Stimulated activated memory B cell treated with anti-CD40 and anti-IgM and Interleukin-4, amounts not matched to agents 10 μg/mL and 1 μg/mL and 100 μg/mL, for 72 hours (primary cell): ENCODE data around the gene SMIM12.

Experiments
- ATAC-seq: fragments of 150-1000 bp; cut with Tn5 transposase; 2 replicates; pipeline ENCODE4 v1.10.0; 2021
- H3K27ac Mint-ChIP-seq: one replicate; pipeline ENCODE4 v1.8.0; 2022; ENCODE audit warnings: mild to moderate bottlenecking, mixed read lengths
- H3K27me3 Mint-ChIP-seq: one replicate; pipeline ENCODE4 v1.8.0; 2022; ENCODE audit warnings: mixed read lengths
- H3K36me3 Mint-ChIP-seq: one replicate; pipeline ENCODE4 v1.8.0; 2022; ENCODE audit warnings: mixed read lengths
- H3K4me1 Mint-ChIP-seq: one replicate; pipeline ENCODE4 v1.8.0; 2022; ENCODE audit warnings: mixed read lengths
- H3K4me3 Mint-ChIP-seq: one replicate; pipeline ENCODE4 v1.8.0; 2022; ENCODE audit warnings: mild to moderate bottlenecking, moderate library complexity, mixed read lengths
- H3K9me3 Mint-ChIP-seq: one replicate; pipeline ENCODE4 v1.8.0; 2022; ENCODE audit warnings: mixed read lengths

SMIM12 gene, protein sequence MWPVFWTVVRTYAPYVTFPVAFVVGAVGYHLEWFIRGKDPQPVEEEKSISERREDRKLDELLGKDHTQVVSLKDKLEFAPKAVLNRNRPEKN

DNA sequence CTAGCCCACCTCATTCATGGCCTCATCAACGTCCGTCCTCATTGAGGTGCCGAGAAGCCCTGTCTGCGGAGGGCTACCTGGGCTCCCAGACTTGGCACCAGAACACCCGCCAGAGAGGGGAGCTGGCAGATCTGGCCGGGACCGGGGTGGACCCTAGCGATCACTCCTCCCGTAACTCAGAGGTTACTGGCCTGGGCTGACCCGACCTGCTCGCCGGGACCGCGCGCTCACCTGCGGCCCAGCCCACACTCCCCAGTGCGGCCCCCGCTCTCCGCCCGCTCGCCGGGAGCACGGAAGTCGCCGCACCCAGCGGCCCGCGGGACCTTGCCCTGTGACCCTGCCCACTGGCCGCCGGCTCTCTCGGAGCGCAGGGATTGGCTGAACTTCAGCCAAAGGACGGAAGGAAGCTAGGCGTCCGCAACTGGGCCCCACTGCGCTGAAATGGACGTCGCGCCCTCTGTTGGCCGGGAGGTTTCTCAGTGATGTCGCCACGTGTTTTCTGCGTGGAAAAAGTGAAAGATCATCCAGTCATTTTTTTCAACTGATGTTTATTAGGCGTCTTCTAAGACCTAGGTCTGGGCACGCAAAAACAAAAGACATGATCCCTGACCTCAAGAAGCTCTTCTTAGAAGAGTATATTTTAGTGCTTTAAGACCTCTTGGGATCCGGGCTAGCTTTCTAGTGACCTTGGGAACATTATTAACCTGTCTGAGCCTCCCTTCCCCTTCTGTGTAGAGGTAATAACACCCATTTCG lies at the start of gene SMIM12:
Gene SMIM12, minus strand, starts transcription at position 304 of the 755 bp plus-strand sequence. CDS start 3,772 bp downstream, outside the sequence.
- Mint-ChIP-seq H3K27ac (peak within 1 kb of the TSS; percentile 90), H3K4me1 (peaks cover 30% of the 10 kb centered on the region), H3K36me3 (peaks cover 10% of the 10 kb centered on the region), H3K27me3 (no peaks in the 10 kb centered on the region), H3K4me3 (peak within 1 kb of the TSS; percentile 97), H3K9me3 (no peaks in the 10 kb centered on the region)
- ATAC-seq: peak; percentile 99

DNA sequence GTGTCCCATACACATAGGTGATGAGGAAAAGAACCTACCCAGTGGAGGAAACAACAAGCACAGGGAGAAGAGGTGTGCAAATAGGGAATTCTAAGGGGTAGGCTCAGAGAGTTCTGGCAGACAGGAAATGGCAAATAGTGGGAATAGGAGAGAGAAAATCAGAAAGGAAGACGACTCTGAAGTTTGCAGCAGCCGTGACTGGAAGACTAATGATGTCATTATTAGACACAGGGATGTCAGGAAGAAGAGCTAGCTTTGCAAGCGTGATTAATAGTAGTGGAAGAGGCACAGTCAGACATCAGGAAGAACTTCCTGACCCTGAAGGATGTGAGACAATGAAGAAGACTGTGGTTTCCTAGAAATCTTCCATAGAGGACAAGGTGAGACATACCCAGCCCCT lies 48.8 kb upstream of the SMIM12 start:
- H3K4me3 Mint-ChIP-seq: no peak overlapping the region
- H3K9me3 Mint-ChIP-seq: no peaks in the 10 kb centered on the region
- H3K4me1 Mint-ChIP-seq: no peaks in the 10 kb centered on the region
- no peak overlapping the region for H3K27ac Mint-ChIP-seq
- H3K27me3 Mint-ChIP-seq: no peaks in the 10 kb centered on the region
- H3K36me3 Mint-ChIP-seq: no peaks in the 10 kb centered on the region
- ATAC-seq: no peak

DNA sequence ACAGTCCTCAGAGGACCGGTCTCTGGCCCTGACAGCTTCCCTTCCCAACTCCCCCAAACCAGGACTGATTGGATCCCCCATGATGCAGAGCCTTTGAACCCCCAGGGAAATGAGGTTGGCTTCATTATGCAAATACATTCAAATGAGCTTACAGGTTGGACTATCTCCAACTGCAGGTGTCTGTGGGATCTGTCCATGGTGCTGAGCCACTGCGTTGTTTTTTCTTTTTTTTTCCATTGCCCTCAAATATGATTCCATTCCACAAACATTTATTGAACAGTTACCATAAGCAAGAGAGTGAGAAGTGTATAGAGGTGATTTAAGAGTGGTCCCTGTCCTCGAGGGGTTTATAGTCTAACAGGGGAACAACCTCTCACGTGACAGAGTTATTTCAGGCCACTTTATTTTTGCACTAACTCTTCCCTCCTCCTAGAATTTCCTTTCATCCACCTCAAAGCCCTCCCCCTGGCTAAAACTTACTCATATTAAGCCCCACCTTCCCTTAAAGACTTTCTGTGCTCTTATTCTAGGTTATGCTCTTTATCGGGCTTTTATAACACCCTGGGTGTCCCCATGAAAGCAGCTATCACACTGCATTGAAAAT lies 48.0 kb upstream of the SMIM12 start:
- no peak for ATAC-seq
- Mint-ChIP-seq H3K36me3 (no peaks in the 10 kb centered on the region), H3K9me3 (no peaks in the 10 kb centered on the region), H3K4me1 (no peaks in the 10 kb centered on the region), H3K27me3 (no peaks in the 10 kb centered on the region), H3K27ac (no peak overlapping the region), H3K4me3 (no peak overlapping the region)

DNA sequence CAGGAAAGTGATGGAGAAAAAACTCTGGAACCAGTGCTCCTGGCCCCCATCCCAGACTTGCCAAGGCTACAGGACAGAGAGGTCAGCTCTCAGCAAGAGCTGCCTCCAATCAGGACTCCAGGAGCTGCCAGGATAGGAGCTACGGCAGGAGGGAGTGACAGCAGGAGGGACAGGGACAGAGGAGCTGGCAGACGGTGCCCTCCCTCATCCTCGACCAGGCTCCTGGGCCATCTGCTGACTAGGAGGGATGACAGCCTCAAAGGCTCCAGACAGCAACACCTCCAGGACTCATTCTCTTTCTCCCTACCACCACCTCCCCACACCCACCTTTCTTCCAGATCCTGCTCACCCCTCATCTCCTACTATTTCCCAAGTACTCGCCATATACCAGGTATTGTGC lies 47.2 kb upstream of the SMIM12 start:
- Mint-ChIP-seq H3K27me3 (peaks cover 7% of the 10 kb centered on the region), H3K4me1 (no peaks in the 10 kb centered on the region), H3K9me3 (no peaks in the 10 kb centered on the region), H3K36me3 (no peaks in the 10 kb centered on the region), H3K27ac (no peak overlapping the region), H3K4me3 (no peak overlapping the region)
- ATAC-seq: no peak

DNA sequence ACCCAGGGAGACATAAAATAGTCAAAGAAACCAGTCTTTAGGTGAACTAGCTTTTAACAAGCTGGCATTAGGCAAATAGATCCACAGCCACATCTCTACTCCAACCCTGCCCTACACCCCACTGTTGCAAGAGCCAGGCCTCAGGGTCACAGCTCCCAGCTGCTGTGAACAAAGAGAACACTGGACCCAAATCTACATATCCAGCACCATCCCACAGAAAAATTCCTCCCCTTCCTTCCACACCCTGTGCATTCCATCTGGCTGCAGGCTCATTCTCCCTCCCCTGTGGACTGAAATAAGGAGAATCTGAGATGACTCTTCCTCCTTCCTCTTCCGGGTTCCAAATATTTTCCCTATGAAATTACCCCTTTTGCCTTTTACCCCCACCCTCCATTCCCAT lies 46.7 kb upstream of the SMIM12 start:
- no peaks in the 10 kb centered on the region for H3K9me3 Mint-ChIP-seq
- H3K4me1 Mint-ChIP-seq: peaks cover under 1% of the 10 kb centered on the region
- ATAC-seq: no peak
- H3K27ac Mint-ChIP-seq: no peak overlapping the region
- H3K4me3 Mint-ChIP-seq: no peak overlapping the region
- H3K27me3 Mint-ChIP-seq: peaks cover 12% of the 10 kb centered on the region
- no peaks in the 10 kb centered on the region for H3K36me3 Mint-ChIP-seq

DNA sequence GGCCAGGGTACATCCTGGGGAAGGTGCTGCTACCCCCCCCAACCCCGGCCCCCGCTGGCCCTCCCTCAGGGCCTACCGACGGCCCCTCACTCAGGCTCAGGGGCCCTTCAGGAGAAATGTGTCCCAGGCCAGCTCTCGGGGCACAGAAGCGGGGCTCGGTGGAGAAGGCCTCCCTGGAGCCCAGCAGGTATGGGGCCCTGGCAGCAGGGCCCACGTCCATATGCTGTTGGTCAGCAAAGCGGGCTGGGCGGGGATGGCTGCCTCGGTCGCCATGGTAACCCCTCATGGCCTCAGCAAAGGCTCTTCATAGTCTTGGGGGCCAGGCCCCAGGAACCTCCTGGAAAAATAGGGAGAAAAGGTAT lies 45.5 kb upstream of the SMIM12 start:
- Mint-ChIP-seq H3K4me3 (no peak overlapping the region), H3K27ac (no peak overlapping the region), H3K9me3 (no peaks in the 10 kb centered on the region), H3K4me1 (peaks cover 7% of the 10 kb centered on the region), H3K27me3 (peaks cover 23% of the 10 kb centered on the region), H3K36me3 (no peaks in the 10 kb centered on the region)
- no peak for ATAC-seq

DNA sequence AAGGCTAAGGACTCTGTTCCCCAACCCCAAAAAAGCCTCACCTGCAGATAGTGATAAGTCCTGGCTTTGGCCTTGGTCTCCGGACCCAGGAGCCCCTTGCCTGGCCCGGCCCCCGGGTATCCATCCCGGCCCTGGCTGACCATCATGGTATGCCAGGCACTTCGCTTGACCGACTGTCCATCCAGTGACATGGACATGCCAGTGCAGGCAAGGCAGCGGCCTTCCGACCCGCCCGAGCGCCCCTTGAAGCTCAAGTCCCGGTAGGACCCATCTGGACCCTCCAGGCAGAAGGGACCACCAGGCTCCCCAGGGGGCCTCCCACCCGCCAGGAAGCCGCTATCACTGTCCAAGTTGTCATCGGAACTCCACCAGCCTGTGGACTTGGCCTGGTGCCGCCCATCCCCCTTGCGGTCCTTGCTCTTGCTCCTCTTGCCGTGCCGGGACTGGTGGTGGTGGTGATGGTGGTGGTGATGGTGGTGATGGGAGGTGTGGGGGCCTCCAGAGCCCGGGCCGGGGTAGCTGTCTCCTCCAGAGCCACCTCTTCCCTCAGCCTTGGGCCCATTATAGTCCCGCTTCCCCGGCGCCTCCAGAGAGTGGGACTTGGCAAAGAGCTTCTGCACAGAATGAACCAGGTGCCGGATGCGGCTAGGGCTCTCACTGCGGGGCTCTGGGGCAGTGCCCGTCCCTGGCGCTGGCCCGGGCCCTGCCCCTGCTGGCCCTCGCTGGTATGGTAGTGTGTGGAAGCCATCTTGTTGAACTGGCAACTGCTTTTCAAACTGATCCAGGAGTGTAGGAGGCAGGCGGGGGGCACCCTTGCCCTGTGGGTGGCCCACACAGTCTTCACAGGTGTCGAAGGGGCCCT lies 44.9 kb upstream of the SMIM12 start:
- peaks cover 7% of the 10 kb centered on the region for H3K4me1 Mint-ChIP-seq
- ATAC-seq: no peak
- peaks cover 23% of the 10 kb centered on the region for H3K27me3 Mint-ChIP-seq
- H3K4me3 Mint-ChIP-seq: no peak overlapping the region
- no peaks in the 10 kb centered on the region for H3K9me3 Mint-ChIP-seq
- H3K36me3 Mint-ChIP-seq: no peaks in the 10 kb centered on the region
- no peak overlapping the region for H3K27ac Mint-ChIP-seq

DNA sequence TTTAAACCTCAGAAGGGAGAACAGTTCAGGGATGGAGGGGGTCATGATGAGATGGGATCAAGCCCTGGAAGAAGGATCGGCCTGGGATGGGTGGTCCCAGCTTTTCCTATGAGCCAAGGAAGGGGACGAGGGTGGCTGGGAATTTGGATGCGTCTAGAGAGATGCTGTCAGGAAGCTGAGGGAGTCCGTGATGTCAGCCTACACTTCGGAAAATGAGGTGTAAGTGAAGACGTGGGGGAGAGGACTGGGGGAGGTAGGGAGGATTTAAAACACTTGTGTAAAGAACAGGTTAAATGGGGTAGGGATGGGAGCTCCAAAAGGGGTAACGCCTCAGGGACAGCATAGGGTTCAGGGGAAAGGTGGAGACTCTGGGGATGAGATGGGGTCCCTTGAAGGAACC lies 42.4 kb upstream of the SMIM12 start:
- ATAC-seq: no peak
- Mint-ChIP-seq H3K36me3 (no peaks in the 10 kb centered on the region), H3K27me3 (peaks cover 23% of the 10 kb centered on the region), H3K27ac (no peak overlapping the region), H3K4me1 (peaks cover 7% of the 10 kb centered on the region), H3K4me3 (no peak overlapping the region), H3K9me3 (no peaks in the 10 kb centered on the region)

DNA sequence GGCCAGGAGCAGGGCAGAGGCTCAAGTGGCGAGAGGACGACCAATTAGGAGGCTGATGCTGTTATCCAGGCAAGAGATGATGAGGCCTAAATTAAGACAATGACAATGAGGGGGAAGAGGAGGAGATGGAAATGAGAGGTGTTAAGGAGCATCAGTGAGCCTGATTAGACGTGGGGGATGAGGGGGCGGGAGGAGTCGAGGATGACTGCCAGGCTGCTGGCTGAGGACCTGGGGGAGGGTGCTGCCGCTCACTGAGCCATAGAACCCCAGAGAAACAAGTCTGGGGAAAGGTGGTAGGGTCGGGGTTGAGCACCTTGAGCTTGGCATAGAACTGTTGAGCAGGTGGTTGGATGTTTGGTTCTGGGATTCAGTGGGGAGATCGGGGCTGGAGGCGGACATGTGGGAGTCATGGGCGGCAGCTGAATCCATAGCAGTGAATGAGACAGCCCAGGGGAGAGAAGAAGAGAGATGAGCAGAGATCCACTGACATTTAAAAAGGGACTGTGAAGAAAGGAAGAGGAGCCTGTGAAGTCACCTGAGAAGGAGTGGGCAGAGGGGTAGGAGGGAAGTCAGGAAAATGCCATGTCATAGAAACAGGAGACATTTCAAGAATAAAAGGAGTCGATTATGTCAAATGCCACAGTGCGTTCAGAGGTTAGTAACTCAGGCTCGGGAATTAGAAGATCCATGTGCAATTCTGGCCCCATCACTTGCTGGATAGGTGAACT lies 41.4 kb upstream of the SMIM12 start:
- Mint-ChIP-seq H3K4me1 (peaks cover 7% of the 10 kb centered on the region), H3K27me3 (peaks cover 23% of the 10 kb centered on the region), H3K9me3 (no peaks in the 10 kb centered on the region), H3K36me3 (no peaks in the 10 kb centered on the region), H3K27ac (no peak overlapping the region), H3K4me3 (no peak overlapping the region)
- no peak for ATAC-seq

DNA sequence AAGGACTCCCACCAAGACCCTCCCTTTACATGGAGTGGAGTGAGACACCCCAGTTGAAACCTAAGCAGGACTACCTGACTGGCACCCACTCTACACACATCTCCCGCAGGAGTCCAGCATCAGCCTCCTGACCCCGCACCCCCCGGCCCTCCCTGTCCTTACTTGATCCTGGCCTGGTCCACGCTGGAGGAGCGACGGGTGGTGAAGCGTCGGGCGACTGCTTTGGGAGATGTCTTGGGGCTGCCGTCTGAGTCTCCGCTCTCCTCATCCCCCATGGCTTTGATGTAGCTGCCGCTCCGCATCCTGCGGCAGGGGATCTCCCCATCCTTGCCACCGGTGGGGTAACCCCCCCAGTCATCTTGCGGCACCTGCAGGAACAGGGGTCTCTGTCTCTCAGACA lies 40.4 kb upstream of the SMIM12 start:
- ATAC-seq: no peak
- no peak overlapping the region for H3K27ac Mint-ChIP-seq
- peaks cover 23% of the 10 kb centered on the region for H3K27me3 Mint-ChIP-seq
- H3K9me3 Mint-ChIP-seq: no peaks in the 10 kb centered on the region
- H3K36me3 Mint-ChIP-seq: no peaks in the 10 kb centered on the region
- H3K4me3 Mint-ChIP-seq: no peak overlapping the region
- H3K4me1 Mint-ChIP-seq: peaks cover 7% of the 10 kb centered on the region

DNA sequence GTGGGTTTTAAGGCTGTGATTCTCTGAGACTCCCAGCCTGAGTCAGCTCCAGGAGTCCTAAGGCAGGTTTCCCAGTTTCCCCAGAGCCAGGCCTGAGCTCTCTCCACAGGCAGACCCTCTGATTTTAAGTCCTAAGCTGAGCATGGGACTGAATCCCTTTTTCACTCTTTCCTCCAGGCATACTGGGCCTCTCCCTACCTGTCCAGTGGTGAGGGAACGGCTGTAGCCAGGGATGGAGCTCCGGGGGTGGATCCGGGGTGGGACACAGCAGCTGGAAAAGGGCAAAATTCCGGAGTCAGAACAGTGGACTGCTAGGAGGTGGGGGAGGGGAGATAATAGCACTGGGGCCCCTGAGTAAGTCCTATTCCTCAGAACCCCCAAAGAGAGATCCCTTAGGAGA lies 39.9 kb upstream of the SMIM12 start:
- no peaks in the 10 kb centered on the region for H3K36me3 Mint-ChIP-seq
- no peak overlapping the region for H3K27ac Mint-ChIP-seq
- H3K9me3 Mint-ChIP-seq: no peaks in the 10 kb centered on the region
- ATAC-seq: no peak
- peaks cover 23% of the 10 kb centered on the region for H3K27me3 Mint-ChIP-seq
- peaks cover 7% of the 10 kb centered on the region for H3K4me1 Mint-ChIP-seq
- H3K4me3 Mint-ChIP-seq: no peak overlapping the region

DNA sequence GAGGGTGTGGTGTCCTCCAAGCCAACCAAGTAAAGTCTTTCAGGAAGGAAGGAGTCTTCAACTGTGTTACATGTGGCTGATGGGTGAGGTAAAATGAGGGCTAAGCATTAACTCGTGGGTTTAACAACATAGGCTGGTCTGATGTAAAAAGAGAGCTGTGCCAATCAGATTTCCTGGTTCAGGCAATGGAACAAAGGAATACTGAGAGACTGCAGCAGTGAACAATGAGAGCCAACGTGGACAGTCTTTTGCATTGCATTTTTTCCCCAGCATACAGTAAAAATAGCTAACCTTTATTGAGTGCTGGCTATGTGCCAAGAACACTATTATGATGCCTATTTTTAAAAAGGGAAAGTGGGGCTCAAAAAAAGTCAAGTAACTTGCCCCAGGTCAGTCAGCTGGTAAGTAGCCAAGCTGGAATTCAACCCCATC lies 38.8 kb upstream of the SMIM12 start:
- peaks cover 7% of the 10 kb centered on the region for H3K4me1 Mint-ChIP-seq
- H3K36me3 Mint-ChIP-seq: no peaks in the 10 kb centered on the region
- H3K27me3 Mint-ChIP-seq: peaks cover 23% of the 10 kb centered on the region
- H3K9me3 Mint-ChIP-seq: peaks cover 3% of the 10 kb centered on the region
- no peak for ATAC-seq
- no peak overlapping the region for H3K27ac Mint-ChIP-seq
- H3K4me3 Mint-ChIP-seq: no peak overlapping the region

DNA sequence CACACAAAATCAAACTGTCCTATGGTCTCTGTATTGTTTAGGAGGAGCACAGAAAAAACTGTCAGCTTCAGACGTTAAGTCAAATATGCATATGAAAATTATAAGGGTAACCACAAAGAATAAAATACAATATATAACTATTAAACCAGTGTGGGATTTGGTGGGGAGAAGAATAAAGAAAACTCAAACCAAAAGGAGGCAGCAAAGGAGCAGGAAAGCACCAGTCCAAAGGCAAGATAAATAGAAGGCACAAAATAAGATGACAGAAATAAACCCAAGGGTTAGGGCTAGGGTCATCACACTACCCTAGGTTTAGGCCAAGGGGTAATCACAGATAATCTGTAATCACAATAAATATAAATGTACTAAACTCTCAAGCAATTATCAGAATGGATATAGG lies 37.1 kb upstream of the SMIM12 start:
- Mint-ChIP-seq H3K36me3 (peaks cover 9% of the 10 kb centered on the region), H3K4me1 (peaks cover 7% of the 10 kb centered on the region), H3K27me3 (peaks cover 14% of the 10 kb centered on the region), H3K4me3 (no peak overlapping the region), H3K27ac (no peak overlapping the region), H3K9me3 (peaks cover 9% of the 10 kb centered on the region)
- no peak for ATAC-seq

DNA sequence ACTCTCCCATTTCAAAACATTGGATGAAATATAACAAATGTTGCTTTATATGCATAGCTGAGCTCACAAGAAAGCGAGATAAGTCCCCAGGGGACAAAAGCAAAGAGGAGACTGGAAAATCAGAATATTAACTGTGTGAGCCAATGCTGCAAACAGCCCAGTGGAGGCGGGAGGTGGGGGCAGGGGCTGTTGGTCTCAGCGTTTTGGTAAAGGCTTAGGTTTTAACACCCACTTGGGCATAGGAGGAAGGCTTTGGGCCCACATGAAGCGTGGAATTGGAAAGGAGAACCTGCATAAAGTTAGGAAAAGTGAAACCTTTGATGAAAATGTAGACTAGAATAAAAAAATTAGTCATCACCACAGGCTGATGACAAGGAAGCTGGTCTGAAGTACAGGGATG lies 30.2 kb upstream of the SMIM12 start:
- Mint-ChIP-seq H3K27ac (no peak overlapping the region), H3K4me3 (no peak overlapping the region), H3K9me3 (peaks cover 9% of the 10 kb centered on the region), H3K4me1 (peaks cover 7% of the 10 kb centered on the region), H3K36me3 (peaks cover 12% of the 10 kb centered on the region), H3K27me3 (peaks cover 32% of the 10 kb centered on the region)
- no peak for ATAC-seq

DNA sequence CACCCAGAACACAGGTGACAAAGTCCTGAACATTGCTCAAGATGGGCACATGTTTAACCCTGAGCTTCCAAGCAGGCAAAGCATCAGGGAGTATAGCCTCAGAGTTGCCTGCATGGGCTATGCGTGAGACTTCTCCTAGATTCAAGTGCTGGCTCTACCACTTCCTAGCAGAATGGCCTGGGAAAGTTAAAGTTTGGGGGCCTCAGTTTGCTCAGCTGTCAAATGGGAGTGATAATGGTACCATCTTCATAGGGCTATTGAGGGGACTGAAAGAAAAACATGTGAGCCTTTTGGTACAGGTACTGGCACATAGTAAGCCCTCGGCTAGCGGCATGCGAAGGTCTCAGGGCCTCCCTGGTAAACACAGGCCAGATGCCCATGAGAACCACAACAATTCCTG lies 28.0 kb upstream of the SMIM12 start:
- H3K4me3 Mint-ChIP-seq: no peak overlapping the region
- H3K36me3 Mint-ChIP-seq: peaks cover 16% of the 10 kb centered on the region

More for the DNA sequence above, 28.0 kb upstream of the SMIM12 start:
- Mint-ChIP-seq H3K27ac (no peak overlapping the region), H3K9me3 (peaks cover 6% of the 10 kb centered on the region), H3K27me3 (peaks cover 43% of the 10 kb centered on the region), H3K4me1 (peaks cover 8% of the 10 kb centered on the region)
- ATAC-seq: no peak
